Activated CD8-positive, alpha-beta memory T cell treated with anti-CD3 and anti-CD28 coated beads, Interleukin-2, amount 10 ng/mL, durations not matched to agents 7 days and 5 days (primary cell): ENCODE measurements around the gene KRTAP1-5. TPM values are rescaled to one million over a fixed set of nuclear protein-coding genes. Genes with fewer than 3 reads are reported as not detected.
"Not testable (repeated sequence)": the region's sequence is repeated elsewhere in the genome, so short reads cannot be mapped to it uniquely, and the experiment has no call there.

Source experiments
- ATAC-seq: fragments of 150-1000 bp; cut with Tn5 transposase; one replicate; pipeline ENCODE4 v1.10.0; 2021; ENCODE audit warnings: moderate library complexity
- CTCF ChIA-PET: fragments of 350-600 bp; sonication (Branson Sonifier 250); formaldehyde crosslinking; loops from one replicate; lab custom pipeline; 2021; ENCODE audit warnings: antibody characterized with exemption; lab: Charles Lee
- DNase-seq: peaks from one replicate; pipeline ENCODE4 v3.0.0-alpha.2; 2020
- H3K27ac Mint-ChIP-seq: one replicate; pipeline ENCODE4 v1.8.0; 2021; ENCODE audit warnings: mild to moderate bottlenecking, mixed read lengths
- H3K27me3 Mint-ChIP-seq: one replicate; pipeline ENCODE4 v1.8.0; 2021; ENCODE audit warnings: mixed read lengths
- H3K36me3 Mint-ChIP-seq: one replicate; pipeline ENCODE4 v1.8.0; 2021; ENCODE audit warnings: mild to moderate bottlenecking, mixed read lengths
- H3K4me1 Mint-ChIP-seq: one replicate; pipeline ENCODE4 v1.8.0; 2021; ENCODE audit warnings: mixed read lengths
- H3K4me3 Mint-ChIP-seq: one replicate; pipeline ENCODE4 v1.8.0; 2021; ENCODE audit warnings: mild to moderate bottlenecking, moderate library complexity, mixed read lengths
- H3K9me3 Mint-ChIP-seq: one replicate; pipeline ENCODE4 v1.8.0; 2022; ENCODE audit warnings: low read depth, mixed read lengths
- total RNA-seq, 2 experiments: library from RNA; stranded (reverse); gene quantifications; one replicate each; pipeline ENCODE4 v1.2.3, GENCODE V29; 2021

The KRTAP1-5 gene
- not detected for total RNA-seq

- Mint-ChIP-seq H3K27me3 (peaks cover 49% of the 10 kb centered on the region), H3K27ac (no peak within 1 kb of the TSS), H3K9me3 (no peaks in the 10 kb centered on the region), H3K4me1 (no peaks in the 10 kb centered on the region), H3K4me3 (no peak within 1 kb of the TSS), H3K36me3 (no peaks in the 10 kb centered on the region)
- CTCF ChIA-PET, result no interaction called here
- no peak for DNase-seq
- ATAC-seq, result no peak
Measured at GRCh38 chr17:41026715-41027471, at the start of gene KRTAP1-5. Gene KRTAP1-5 (minus strand): TSS chr17:41027208. CDS start chr17:41027155, 53 bp downstream.

GRCh38 chr17:41076788-41077187 lies 49.8 kb upstream of the KRTAP1-5 start:
- peaks cover 24% of the 10 kb centered on the region for H3K27me3 Mint-ChIP-seq
- ATAC-seq (no peak), DNase-seq (no peak)
- no peaks in the 10 kb centered on the region for H3K4me1 Mint-ChIP-seq
- no peaks in the 10 kb centered on the region for H3K36me3 Mint-ChIP-seq
- CTCF ChIA-PET, result no interaction called here
- no peak overlapping the region for H3K4me3 Mint-ChIP-seq
- H3K9me3 Mint-ChIP-seq, result no peaks in the 10 kb centered on the region
- no peak overlapping the region for H3K27ac Mint-ChIP-seq

DNA sequence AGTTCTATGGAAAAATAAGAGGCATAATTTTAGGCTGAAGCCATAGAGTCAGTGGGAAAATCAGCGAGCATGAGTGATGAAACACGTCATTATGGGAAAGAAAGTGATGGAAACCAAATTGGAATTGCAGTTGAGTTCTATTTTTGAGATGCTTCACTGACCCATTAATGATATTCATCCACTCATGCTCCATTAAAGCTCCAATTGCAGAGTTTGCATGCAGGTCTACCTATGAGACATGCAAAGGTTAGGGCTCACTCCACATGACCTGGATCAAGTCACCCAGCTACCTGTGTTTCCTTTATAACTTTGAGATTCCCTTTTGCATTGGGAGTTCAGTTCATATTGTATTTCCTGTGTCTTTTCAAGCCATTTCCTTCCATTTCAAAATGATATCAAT lies 46.7 kb upstream of the KRTAP1-5 start:
- Mint-ChIP-seq H3K27ac (no peak overlapping the region), H3K4me3 (no peak overlapping the region), H3K4me1 (peaks cover 2% of the 10 kb centered on the region), H3K27me3 (peaks cover 24% of the 10 kb centered on the region), H3K9me3 (no peaks in the 10 kb centered on the region), H3K36me3 (no peaks in the 10 kb centered on the region)
- ATAC-seq, result no peak
- no peak for DNase-seq
- CTCF ChIA-PET, result no interaction called here

DNA sequence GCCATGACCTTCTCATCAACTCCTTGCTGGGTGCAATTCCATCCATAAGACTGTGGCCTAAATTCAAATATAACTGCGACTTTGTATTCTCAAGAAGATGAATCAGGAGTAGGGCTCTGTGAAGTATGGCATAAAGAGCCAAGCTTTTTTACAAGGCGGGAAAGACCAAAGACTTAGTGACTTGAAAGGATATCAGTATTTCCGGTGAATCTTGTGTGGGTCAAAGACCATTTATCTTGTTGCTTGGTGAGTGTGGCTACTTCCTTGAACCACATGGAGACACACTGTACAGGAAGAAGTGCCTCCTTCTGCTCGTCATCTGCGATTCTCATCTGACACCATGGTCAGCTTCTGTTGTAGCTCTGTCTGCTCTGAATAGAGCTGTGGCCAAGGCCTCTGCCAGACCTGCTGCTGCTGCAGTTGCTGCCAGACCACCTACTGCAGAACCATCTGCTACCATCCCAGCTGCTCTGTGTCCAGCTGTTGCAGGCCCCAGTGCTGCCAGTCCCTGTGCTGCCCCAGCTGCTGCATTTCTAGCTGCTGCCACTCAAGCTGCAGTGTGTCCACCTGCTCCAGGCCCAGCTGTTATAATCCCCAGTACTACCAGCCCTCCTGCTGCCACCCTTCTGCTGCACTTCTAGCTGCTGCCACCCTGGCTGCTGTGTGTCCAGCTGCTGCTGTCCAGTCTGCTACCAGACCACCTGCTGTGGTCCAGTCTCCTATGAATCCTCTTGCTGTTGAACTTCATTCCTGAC lies 44.8 kb upstream of the KRTAP1-5 start:
- no peak for ATAC-seq
- no peak overlapping the region for H3K4me3 Mint-ChIP-seq
- H3K27me3 Mint-ChIP-seq, result peaks cover 21% of the 10 kb centered on the region
- no peak for DNase-seq
- CTCF ChIA-PET, result no interaction called here
- no peaks in the 10 kb centered on the region for H3K36me3 Mint-ChIP-seq
- H3K27ac Mint-ChIP-seq, result no peak overlapping the region
- peaks cover 2% of the 10 kb centered on the region for H3K4me1 Mint-ChIP-seq
- H3K9me3 Mint-ChIP-seq, result no peaks in the 10 kb centered on the region

DNA sequence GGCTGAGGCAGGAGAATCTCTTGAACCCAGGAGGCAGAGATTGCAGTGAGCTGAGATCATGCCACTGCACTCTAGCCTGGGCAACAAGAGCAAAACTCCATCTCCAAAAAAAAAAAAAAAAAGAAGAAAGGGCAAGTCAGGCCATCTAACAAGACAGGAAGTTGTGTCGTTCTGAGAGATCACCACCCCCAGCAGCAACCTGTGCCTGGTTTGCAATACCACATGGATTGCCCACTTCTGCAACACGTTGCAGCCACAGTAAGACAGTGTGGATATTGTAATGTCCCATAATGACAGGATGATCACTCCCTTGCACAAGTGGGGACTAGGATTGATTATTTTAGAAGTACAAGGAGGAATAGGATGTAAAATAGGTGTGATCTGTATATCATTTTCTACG lies 42.0 kb upstream of the KRTAP1-5 start:
- Mint-ChIP-seq H3K27me3 (peaks cover 5% of the 10 kb centered on the region), H3K4me1 (peaks cover 7% of the 10 kb centered on the region), H3K4me3 (no peak overlapping the region), H3K36me3 (no peaks in the 10 kb centered on the region), H3K9me3 (no peaks in the 10 kb centered on the region), H3K27ac (no peak overlapping the region)
- CTCF ChIA-PET, result no interaction called here
- ATAC-seq (no peak), DNase-seq (no peak)

DNA sequence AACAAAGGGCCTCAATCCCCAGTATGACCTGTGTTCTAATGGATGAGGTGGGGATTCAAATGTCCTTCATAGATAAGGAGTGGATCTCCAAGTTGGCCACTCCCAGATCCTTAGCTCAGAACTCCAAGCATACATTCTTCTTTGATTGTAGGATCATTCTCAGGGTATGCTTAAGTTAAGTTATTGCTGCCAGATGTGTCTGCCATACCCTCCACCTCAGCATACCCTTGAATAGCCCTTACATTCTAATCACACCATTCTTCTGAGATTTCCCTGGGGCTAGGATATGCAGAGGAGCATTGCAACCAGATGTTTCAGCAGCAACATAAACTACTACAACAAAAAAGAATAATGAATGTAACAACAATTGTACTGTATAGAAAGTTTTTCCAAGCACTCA lies 40.3 kb upstream of the KRTAP1-5 start:
- H3K27me3 Mint-ChIP-seq, result peaks cover 8% of the 10 kb centered on the region
- no peak for ATAC-seq
- no peak overlapping the region for H3K4me3 Mint-ChIP-seq
- peaks cover 7% of the 10 kb centered on the region for H3K4me1 Mint-ChIP-seq
- no peaks in the 10 kb centered on the region for H3K36me3 Mint-ChIP-seq
- no peak overlapping the region for H3K27ac Mint-ChIP-seq
- H3K9me3 Mint-ChIP-seq, result no peaks in the 10 kb centered on the region
- CTCF ChIA-PET, result no interaction called here
- no peak for DNase-seq

DNA sequence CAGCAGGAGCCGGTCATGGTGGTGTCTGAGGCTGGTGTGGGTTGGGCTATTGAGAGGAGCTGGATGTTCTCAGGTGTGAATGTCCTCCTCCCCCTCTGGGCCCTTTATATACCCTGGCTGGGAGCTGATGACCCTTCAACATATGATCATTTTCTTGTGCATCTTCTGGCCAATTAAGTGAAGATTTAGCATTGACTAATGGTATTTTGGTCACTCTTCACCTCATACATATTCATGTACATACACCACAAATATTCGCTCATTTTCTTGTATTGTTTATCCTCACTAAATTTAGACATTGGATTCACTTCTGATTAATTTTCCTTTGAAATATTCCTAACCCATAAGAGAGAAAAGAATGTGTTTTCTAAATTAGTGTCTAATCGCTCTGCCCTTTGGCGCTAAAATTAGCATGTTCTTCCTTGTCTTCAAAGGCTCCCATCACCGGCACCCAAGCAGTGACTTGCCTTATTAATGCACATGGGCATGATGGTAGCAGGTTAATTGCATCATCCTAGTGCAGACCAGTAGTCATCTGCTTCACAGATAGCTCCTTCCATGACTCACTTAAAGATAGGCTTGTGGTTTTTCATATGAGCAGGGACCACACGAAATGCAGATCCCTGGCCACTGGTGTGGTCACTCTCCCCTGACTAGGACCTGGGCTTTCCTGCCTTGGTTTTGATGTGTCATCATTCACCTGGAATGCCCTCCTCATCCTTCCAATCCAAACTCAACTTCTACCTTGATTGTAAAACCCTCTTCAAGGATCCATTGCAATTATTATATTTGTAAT lies 39.0 kb upstream of the KRTAP1-5 start, which contains the start of gene KRTAP2-4:
Gene KRTAP2-4, minus strand, starts transcription at position 51 of the 796 bp plus-strand sequence. Its CDS starts 34 bp downstream, at position 17.
- H3K4me1 Mint-ChIP-seq, result peaks cover 7% of the 10 kb centered on the region
- CTCF ChIA-PET, result no interaction called here
- no peak within 1 kb of the TSS for H3K4me3 Mint-ChIP-seq
- no peak for ATAC-seq
- H3K27ac Mint-ChIP-seq, result no peak within 1 kb of the TSS
- no peaks in the 10 kb centered on the region for H3K9me3 Mint-ChIP-seq
- DNase-seq, result no peak
- H3K27me3 Mint-ChIP-seq, result peaks cover 16% of the 10 kb centered on the region
- no peaks in the 10 kb centered on the region for H3K36me3 Mint-ChIP-seq

GRCh38 chr17:41065016-41065689 lies 38.1 kb upstream of the KRTAP1-5 start:
- H3K27ac Mint-ChIP-seq, H3K36me3 Mint-ChIP-seq, DNase-seq, H3K4me3 Mint-ChIP-seq, H3K4me1 Mint-ChIP-seq, H3K9me3 Mint-ChIP-seq, ATAC-seq: not testable (repeated sequence)
- peaks cover 25% of the 10 kb centered on the region for H3K27me3 Mint-ChIP-seq
- CTCF ChIA-PET, result interaction anchor here (0.5 kb wide), 1 partner anchor 46 kb away, joined by 3 read pairs; no protein-coding TSS in a partner anchor

- H3K27me3 Mint-ChIP-seq, result peaks cover 31% of the 10 kb centered on the region
- no peak overlapping the region for H3K4me3 Mint-ChIP-seq
- H3K27ac Mint-ChIP-seq, result no peak overlapping the region
- CTCF ChIA-PET, result interaction anchor here (0.5 kb wide), 1 partner anchor 45 kb away, joined by 3 read pairs; no protein-coding TSS in a partner anchor
- H3K4me1 Mint-ChIP-seq, result peaks cover 7% of the 10 kb centered on the region
- no peaks in the 10 kb centered on the region for H3K9me3 Mint-ChIP-seq
- ATAC-seq (no peak), DNase-seq (no peak)
- H3K36me3 Mint-ChIP-seq, result no peaks in the 10 kb centered on the region
Measured at GRCh38 chr17:41064301-41064700, 37.3 kb upstream of the KRTAP1-5 start.

DNA sequence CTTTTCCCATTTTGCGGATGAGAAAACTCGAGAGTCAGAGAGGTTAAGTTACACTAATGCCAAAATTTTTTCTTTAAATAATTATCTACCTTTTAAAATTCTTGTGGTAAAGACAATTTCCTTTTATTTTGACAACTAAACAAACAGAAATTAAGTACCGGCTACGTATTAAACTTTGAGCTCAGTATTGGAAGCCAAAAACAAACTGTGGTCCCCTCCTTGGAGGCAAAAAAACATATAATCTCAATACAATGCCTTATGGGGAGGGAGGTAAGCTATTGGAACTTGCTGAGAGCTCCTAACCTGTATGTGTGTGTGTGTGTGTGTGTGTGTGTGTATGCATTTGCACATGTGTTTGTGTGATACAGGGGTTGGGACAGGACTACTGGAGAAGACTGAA lies 36.4 kb upstream of the KRTAP1-5 start:
- H3K4me3 Mint-ChIP-seq, result no peak overlapping the region
- peaks cover 39% of the 10 kb centered on the region for H3K27me3 Mint-ChIP-seq
- ATAC-seq (no peak), DNase-seq (no peak)
- peaks cover 5% of the 10 kb centered on the region for H3K4me1 Mint-ChIP-seq
- no peaks in the 10 kb centered on the region for H3K36me3 Mint-ChIP-seq
- CTCF ChIA-PET, result no interaction called here
- no peak overlapping the region for H3K27ac Mint-ChIP-seq
- no peaks in the 10 kb centered on the region for H3K9me3 Mint-ChIP-seq

DNA sequence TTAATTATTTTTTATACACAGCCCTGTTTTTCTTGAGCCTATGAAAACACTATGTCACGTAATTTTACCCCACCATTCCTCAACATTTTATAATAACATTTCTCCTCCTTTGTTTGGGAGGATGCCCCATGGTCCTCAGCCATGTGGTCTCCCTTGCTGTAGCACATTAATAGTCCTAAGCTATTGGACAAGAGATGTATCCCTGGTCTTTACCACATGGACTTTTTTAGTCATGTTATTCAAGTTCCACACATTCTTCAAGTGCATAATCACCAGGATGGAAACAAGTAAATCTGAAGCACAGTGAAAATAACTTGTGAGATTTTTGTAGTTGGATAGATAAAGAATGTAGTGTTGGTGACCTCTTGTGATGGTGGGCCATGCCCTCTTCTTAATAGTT lies 35.0 kb upstream of the KRTAP1-5 start:
- peaks cover 5% of the 10 kb centered on the region for H3K4me1 Mint-ChIP-seq
- H3K27ac Mint-ChIP-seq, result no peak overlapping the region
- CTCF ChIA-PET, result no interaction called here
- no peak for ATAC-seq
- peaks cover 3% of the 10 kb centered on the region for H3K9me3 Mint-ChIP-seq
- H3K4me3 Mint-ChIP-seq, result no peak overlapping the region
- DNase-seq, result no peak
- H3K36me3 Mint-ChIP-seq, result no peaks in the 10 kb centered on the region
- H3K27me3 Mint-ChIP-seq, result peaks cover 48% of the 10 kb centered on the region

DNA sequence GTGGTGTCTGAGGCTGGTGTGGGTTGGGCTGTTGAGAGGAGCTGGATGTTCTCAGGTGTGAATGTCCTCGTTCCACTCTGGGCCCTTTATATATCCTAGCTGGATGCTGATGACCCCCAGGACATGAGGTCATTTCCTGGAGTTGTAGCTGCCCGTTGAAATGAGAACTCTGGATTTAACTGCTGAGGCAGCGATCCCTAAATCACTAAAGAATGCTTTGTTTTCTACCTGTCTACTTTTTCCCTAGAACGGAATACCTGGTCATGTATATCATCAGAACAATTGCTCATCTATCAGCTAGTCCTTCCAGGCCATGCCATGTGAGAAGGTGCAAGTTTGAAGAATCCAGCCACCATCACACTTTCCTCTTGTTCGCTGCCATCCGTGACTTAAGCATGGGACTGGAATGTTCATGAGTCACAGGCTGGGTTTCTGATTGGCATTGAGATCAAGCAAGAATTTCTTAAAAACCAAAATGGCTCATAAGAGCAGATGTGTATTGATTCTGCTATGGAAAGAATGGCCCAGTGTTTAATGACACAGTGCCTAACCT lies 33.1 kb upstream of the KRTAP1-5 start, which contains the start of gene KRTAP2-3:
Gene KRTAP2-3, minus strand, starts transcription at position 63 of the 553 bp plus-strand sequence. CDS start 64 bp downstream, outside the sequence.
- H3K27me3 Mint-ChIP-seq, result peaks cover 51% of the 10 kb centered on the region
- no peaks in the 10 kb centered on the region for H3K4me1 Mint-ChIP-seq
- CTCF ChIA-PET, result no interaction called here

More for the DNA sequence above, 33.1 kb upstream of the KRTAP1-5 start, which contains the start of gene KRTAP2-3:
- ATAC-seq (no peak), DNase-seq (no peak)
- Mint-ChIP-seq H3K4me3 (no peak within 1 kb of the TSS), H3K27ac (no peak within 1 kb of the TSS), H3K36me3 (no peaks in the 10 kb centered on the region), H3K9me3 (peaks cover 3% of the 10 kb centered on the region)
